DMS153 (cell line): ENCODE data around the gene BANF2.

Source experiments
- DNase-seq: peaks from one replicate; lab custom pipeline; 2025; lab: John Stamatoyannopoulos, UW

BANF2 gene

DNA sequence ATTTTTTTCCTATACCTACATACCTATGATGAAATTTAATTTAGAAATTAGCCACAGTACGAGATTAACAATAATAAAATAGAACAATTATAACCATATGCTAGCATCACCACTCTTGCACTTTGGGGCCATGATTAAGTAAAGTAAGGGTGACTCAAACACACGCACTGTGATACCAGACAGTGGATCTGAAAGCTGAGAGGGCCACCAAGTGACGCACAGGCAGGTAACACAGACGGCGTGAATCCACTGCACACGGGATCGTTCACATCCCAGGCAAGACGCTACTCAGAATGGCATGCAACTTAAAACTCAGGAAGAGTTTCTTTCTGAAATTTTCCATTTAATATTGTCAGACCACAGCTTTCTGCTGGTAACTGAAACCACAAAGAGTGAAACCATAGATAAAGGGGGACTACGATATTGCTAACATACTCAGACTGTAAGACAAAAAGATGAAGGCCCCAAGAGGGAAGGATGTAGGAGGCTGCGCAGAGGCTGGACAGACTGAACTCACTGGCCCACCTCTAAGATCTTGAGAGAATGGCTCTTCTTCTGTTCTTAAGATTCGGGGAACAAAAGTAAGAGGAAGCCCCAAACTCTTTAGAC is 35.6 kb upstream of the BANF2 start:
- no peak for DNase-seq

DNA sequence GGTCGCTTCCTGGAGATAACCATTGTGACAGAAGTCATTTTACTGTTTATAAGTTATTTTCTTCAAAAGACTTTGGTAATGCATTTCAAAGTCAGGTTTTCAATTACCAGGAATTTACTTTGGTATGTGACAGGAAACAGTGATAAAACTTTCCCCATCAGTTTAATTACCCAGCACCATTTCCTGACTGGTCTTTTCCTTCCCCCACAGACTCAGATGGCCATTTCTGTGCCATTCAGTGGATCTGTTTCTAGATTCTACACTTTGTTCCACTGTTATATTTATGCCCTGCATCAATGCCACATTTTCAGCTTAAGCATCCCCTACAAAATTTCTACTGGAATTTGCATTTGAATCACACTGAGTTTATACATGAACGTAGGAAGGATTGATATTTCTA is 34.0 kb upstream of the BANF2 start:
- DNase-seq: no peak

DNA sequence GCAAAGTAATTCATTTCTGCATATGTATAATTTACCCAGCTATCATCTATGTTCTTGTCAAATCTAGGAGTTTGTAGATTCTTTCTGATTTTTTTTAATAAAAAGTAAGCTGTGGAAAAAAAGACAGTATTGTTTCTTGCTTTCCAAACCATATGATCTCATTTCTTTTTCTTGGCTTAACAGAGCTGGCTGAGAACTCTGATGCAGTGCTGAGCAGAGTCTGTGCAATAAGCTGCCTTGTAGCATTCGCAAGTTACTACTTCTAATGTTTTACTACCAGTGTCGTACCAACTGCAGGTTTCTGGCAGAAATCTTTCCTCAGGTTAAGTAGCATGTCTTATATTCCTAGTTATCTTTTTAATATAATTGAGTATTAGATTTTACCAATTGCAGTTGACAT is 33.3 kb upstream of the BANF2 start:
- DNase-seq: no peak

DNA sequence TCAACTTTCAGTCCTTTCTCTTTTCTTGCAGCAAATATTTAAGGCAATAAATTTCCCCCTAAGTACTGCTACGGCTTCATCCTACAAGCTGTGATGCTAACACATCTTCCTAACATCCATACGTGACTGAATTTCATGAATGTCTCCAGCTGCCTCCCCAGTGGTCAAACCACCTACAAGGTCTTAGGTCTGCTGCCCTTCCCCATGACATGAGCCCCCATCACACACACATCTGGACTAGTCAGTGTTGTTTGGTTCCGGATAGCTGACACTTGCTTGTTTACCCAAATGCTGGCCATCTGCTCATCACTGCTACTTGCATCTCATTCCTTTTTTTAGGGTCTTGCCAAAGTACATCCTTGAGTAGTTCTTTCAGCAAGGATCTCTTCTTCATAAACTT is 32.3 kb upstream of the BANF2 start:
- no peak for DNase-seq

DNA sequence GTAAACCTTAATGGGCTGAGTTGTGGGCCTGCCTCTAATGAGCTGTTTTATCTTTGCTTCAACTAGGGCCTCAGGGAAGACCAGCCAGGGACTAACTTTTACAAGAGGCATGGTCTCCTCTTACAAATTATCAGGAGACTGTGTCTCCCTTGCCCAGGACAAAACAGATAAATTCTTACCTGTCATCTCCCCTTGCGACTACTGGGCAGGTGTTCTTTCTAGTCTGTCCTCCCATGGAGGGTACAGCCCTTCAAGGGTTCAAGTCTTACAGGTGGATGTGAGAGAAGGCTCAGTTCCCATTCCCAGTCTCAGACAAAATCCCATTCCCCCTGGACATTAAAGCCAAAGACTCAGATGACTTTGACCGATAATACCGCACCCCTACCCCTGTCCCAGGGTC is 31.3 kb upstream of the BANF2 start:
- DNase-seq: no peak

DNA sequence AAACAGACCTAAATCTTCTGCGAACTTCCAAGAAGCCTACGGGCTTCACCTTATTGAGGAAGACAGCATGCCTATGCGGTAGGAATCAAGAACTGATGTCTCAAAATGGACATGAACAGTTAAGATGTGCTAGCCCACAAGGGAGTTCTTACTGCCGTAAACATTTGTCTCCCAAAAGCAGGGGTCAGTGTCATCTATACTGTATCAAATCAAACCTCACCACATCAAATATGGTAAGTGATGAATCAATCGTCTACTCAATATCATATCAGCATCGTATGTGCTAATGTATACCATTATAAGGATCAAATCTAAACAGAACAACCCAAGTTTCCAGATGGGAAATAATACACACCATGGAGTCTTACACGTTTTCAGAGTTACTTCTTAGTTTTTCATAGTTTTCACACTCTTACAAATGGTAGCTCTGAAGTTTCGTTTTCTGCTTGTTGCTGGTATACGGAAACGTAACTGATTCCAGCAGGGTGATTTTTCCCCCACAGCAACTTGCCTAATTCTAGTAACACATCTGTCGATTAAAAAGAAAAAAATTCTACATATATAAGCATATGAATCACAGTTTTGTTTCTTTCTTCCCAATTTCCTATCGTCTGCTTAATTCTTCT is 30.3 kb upstream of the BANF2 start:
- DNase-seq: no peak

DNA sequence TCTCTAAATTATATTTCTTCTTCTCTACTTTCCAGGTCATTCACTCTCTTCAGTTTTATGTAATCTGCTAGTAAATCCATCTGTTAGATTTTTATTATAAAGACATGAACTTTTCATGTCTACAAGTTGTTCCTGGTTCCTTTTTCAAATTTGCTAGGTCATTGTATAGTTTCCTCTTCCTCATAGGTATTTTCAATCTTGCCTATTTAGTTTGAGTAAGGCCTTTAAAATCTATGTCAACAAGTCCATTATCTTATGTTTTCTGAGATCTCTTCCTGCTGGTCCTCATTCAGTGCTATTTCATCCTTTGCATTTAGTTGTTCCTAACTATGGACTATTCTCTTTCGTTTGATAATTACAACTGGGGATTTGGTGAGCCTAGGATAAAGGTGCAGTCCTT is 28.8 kb upstream of the BANF2 start:
- DNase-seq: no peak

DNA sequence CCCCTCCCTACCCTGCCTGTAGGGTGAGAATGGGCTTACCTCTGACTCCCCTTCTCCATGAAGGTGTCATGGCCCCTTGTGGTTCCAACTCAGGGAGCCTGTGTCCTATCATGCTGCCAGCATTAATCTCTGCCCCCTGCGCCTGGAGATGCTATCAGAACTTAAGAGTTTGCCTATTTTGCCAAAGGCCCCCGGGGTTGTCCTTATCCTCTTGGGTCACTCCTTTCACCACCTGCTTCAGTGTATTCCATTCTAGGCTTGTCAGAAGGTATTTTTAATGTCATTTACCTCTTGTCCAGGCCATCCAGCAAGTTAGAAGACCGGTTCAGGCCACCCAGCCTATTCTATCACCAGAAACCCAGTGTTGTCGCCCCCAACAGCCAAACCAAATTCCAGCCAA is 28.2 kb upstream of the BANF2 start:
- DNase-seq: no peak

DNA sequence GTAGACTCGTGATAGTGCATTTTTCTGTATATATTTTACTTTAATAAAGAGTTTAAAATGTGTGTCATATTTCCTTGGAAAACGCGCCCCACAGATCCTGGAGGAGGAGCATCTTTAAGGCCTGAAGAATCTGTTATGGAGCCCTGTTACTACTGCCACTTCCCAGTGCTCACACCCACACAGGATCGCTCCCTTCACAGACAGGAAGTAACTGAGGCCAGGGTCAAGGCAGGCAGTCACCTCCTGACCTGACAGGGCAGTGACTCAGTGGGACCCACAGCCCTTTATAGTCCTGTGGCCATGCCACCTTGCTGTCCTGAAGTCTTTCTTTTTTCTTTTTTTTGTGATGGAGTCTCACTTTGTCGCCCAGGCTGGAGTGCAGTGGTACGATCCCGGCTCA is 26.7 kb upstream of the BANF2 start:
- DNase-seq: no peak

DNA sequence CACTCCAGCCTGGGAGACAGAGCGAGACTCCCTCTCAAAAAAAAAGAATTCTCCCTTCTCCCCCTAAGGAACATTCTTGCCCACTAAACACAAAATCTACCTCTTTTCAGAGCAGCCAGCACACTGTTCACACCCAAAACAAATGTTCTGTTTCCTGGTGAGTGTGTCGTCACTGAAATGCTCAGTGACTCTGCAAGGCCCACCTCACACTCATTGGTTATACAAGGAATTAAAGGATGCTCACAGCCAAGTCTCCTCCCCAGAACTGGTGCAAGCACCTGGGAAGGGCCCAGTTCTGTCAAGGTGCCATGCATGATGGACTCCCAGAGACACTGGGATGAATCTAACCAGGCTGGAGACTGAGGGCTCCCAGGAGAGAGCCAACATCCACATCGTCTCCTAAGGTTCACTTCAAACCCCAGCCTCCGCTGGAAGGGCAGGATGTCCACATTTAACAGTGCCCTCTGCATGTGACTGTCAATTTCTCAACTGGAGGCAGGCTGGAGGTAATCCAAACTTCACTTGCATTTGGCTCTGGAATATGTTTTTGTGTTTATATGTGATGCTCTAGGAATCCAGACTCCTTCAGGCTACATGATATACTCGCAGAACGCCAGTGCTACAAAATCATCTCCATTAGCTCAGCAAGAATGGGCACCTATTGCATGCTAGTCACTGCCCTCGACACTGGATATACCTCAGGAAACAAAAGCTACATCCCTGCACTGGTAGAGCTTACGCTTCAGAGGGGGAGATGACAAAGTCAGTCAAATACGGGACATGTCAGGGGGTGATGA is 24.8 kb upstream of the BANF2 start:
- DNase-seq: no peak

DNA sequence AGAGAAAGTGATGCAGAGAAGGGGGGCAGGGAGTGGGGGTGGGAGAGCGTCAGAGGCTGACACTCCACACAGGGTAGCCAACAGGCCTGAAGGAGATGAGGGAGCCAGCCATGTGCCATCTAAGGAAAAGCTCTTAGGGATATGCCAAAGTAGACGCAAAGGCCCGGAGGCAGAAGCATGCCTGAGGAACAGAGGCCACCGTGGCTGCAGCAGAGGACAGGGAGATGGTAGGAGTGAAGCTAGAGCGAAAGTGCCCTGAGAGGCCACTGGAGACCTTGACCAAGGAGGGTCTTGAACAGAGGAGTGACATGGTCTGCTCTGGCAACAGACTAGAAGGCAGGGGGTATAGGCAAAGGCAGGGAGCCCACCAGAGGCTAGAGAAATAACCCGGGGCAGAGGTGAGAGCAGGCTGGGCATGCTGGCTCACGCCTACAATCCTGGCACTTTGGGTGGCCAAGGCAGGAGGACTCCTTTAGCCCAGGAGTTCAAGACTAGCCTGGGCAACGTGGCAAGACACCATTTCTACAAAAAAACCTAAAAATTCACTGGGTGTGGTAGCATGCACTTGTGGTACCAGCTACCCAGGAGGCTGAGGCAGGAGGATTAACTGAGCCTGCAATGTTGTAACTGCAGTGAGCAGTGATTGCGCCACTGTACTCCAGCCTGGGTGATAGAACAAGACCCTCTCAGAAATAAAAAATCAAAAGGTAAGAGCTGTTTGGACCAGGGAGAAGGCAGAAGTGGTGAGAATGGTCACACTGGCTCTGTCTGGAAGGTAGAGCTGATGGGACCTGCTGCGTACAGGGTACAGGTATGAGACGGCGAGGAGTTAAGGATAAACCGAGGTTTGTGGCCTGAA is 24.0 kb upstream of the BANF2 start:
- no peak for DNase-seq

DNA sequence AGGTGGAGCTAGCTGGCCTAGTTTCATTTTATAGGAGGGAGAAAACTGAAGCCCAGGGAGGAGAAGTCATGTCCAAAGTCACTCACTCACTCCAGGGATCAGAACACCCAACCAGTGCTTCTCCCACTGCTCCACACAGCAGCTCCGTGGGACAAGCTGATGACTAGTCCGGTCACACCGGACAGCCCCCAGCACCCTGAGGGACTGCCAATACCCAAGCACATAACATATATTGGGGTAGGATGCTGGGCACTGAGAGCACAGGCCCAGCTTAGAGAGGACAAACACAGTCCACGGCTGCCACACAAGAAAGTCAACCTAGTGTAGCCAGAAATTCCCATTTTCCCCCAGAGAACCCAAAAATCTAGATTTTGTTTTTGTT is 23.4 kb upstream of the BANF2 start:
- no peak for DNase-seq

DNA sequence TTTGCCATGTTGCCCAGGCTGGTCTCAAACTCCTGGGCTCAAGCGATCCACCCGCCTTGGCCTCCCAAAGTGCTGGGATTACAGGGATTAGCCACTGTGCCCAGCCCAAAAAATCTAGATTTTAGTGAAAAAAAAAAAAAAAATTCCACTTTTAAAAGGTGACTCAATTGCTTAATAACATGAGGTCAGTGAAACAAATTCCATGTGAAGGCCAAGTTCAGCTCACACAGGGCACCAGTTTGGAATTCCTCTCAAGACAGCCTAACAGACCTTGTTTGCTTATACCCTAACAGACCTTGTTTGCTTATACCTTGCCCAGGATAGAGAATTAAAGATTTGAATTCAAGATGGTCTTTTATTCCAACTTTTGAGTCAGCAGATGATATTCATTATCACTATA is 22.8 kb upstream of the BANF2 start:
- DNase-seq: no peak

DNA sequence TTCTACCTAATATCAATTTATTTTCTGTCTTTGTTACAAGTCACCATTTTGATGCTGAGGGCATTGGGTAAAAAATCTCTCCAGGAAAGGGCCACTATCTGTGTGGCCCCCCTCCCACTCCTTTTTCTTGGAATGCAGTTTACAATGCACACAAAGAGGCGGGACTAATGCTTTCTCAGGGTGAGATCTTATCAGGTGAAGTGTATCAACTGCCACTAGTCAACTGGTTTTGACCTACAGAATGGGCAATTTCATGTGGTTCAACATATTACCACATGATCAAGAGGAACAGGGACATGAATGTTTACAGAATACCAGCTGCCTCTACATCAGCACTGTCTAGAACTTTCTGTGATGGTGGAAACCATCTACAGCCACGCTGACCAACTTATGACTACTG is 21.5 kb upstream of the BANF2 start:
- DNase-seq: no peak

DNA sequence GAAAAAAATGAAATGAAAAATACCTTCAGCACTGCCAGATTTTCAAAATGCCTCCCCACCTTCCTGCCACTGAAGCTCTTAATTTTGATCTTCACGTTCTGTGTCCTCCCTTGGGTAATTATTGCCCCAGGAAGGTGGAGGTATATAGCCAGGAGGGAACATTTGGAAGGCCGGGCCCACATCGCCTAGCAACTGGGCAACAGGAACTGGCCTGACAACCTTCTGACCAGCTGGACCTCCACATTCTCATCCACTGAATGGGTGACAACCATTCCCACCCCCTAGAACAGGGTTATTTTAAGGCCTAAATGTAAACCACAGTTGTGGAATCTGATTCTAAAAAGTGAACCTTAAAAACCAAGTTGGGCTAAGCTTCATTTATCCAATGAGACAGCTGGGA is 20.9 kb upstream of the BANF2 start:
- no peak for DNase-seq

DNA sequence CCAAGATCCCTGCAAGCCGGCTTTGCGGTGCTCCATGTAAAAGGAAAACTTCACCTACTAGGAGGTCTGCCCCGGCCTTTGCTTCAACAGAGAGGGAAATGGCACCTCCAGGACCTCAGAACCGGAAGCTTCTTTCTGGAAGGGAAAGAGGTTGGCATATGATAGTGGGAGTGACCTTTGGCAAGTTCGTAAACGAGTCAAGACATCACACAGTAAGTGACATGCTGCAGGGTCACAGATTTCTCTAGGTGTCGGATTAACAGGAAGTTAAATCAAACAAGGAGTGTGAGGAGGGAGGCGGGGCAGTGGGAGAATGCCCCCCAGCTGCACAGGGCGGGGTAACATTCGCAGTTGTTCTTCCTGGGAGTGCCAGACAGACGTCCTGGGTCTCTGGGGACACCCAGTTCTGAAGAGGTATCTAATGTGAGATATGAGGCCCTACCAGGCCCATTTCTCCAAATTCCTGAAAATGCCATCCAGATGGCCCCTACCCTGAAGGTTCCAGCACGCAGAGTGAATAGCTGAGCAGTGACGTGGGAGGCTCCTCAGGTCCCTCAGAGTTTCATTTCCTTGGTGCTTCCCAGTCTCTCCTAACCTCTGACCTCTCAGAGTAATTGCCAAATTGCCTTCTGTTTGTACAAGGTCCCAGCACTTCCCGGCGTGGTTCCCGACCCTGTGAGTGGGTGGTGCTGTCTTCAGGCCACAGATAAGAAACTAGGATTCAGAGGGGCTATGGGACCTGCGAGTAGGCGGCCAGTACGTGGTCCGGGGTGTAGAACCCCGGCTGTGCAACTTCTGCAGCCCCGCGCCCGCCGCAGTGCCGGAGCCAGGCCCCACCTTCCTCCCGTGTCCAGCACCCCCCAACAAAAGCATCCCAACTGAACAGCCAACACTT is 19.6 kb upstream of the BANF2 start:
- DNase-seq: no peak

DNA sequence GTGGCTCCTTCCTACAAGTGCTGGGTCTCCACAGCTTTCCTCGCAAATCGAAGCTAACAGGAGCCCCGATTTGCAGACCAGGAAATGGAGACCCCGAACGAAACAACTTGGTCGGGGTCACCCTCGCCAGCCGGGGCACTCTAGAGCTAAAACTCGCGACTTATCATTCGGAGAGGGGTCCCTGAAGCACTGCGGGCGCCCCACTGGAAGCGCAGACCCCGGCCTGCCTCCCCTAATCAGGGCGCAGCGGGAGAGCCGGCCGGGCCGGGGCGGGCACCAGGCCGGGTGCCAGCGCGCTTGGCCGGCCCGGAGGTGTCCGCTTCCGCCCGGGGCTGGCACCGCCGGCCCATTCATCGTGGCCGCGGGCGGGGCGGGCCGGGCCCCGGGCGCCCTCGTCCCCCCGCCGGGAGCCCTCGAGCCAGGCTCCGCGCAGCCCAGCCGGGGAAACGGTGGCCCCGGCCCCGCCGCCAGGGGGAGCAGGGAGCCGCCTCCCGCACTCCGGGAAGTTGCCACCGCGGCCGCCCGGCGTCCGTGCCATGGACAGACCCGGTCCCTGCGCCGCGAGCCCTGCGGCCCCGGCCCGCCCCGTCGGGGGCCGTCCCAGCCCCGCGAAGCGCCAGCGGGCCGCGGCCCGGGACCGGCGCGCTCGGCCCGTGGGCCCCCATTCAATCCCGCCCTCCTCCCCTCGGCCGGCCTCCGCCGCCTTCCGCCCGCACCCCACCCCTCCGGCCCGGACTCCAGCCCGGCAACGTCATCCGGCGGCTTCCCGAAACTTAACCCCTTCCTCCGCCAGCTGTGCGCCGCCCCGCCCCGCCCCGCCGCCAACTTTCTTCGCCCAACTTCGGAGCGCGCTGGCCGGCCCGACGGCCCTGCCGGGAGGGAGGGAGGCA is 18.7 kb upstream of the BANF2 start:
- no peak for DNase-seq

DNA sequence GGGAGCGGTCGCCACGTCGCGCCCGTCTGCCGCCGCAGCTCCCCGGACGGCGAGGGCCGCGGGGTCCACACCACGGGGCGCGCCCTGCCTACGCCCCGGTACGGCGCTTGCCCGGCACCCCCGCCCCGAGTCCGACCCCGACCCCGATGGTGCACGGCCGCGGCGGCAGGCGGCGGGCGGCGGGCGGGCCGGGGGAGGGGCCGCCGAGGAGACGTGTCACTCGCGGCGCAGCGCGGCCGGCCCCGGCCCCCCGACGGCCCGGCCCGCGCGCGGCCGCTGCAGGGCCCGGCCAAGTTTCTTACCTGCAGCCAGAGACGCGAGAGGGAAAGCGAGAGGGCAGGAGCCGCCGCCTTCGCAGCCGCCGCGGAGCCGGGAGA is 18.1 kb upstream of the BANF2 start:
- no peak for DNase-seq

DNA sequence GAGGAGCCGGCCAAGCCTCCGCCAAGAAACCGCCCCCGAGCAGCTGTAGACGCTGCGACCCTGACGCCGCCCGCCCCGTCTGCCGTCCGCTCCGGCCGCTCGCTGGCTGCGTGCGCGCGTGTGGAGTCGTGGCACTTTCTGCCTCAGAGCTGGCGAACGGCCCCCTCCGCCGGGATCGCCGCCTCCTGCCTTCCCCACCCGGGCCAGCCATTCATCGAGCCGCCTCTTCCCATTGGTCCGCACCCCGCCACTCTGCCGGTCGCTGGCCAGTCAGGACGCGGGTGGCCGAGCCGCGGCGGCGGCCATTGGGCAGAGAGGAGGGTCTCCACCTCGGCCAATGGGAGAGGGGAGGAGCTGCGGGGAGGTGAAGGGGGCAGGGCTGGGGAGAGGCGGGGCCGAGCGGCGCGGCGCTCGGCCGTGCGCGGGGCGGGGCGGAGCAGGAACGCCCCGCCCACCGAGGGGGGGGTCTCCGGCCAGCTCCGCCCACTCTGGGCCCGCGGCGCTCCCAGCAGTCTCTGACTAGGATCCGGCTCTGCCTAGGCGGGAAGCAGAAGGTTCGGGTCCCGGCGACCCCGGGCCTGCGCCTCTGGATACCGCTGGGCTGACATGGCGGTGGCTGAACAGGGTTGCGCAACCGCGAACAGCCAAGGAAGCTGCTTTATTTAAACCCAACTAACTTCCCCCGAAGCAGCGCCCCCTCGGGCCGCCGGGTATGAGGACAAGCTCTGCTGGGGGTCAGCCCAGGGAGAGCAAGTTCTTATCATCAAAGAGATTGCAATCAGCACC is 17.5 kb upstream of the BANF2 start, which contains the start of gene RRBP1:
Gene RRBP1, minus strand, starts transcription at position 140 of the 786 bp plus-strand sequence. CDS start 21,735 bp downstream, outside the sequence.
- peak; percentile 95 for DNase-seq

DNA sequence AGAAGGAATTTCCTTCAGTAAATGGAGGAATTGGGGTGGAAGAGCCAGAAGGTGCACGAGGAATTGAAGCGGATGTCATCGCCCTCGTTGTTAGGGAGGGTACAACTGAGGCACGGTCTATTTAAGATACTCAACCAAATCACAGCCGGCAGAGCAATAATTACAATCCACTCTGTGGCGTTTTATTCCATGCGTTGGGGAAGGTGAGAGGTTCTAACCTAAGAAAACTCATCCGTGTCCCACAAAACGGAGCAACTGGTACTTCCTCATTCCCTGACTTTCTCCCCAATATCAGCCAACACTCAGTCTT is 16.9 kb upstream of the BANF2 start:
- DNase-seq: no peak
